GM19099 (cell line): ENCODE measurements around the gene RNGTT.

ENCODE experiments used
- POLR2A ChIP-seq: IDR thresholded peaks from 3 replicates; pipeline ENCODE4 v1.6.1; 2011; ENCODE audit warnings: low read depth; ENCODE audit not compliant: insufficient read length; ENCODE audit errors: extremely low read depth

The RNGTT gene

DNA sequence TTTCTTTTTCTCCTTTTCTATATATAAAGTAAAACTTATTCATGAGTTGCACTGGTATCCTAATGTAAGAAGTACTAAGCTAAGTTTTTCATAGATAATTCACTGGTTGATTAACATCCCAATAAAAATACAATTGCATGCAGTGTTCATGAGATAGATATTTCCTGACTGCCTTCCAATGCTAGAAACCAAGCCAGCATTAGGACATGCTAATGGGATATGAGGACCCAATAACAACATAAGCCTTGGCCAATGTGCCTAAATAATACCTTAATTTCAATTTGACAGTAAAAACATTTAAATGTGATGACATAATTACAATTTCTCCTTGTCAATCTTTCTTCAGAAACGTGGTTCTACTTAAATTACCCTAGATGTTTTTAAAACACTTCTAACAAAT, 152.7 kb downstream of the RNGTT start:
- TF ChIP-seq POLR2A = no peak

DNA sequence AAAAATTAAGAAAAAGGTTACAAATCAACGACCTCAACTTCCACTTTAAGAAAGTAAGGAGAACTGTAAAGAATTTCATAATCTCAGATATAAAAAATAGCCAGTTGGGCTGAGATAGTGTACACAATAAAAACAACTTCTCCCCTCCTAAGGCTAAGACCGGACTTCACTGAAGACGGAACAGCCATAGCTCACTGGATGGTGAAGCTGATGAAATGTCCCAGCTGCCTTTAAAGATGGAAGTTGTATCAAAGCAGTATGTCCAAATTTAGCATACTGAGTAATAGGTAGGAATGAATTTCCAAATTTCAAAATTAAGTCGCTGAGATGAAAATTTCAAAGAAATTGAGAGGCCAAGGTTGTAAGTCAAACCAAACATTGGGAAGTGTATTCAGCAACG, 153.3 kb downstream of the RNGTT start:
- TF ChIP-seq POLR2A = no peak

GRCh38 chr6:88808381-88808780, 155.0 kb downstream of the RNGTT start:
- TF ChIP-seq POLR2A = no peak

DNA sequence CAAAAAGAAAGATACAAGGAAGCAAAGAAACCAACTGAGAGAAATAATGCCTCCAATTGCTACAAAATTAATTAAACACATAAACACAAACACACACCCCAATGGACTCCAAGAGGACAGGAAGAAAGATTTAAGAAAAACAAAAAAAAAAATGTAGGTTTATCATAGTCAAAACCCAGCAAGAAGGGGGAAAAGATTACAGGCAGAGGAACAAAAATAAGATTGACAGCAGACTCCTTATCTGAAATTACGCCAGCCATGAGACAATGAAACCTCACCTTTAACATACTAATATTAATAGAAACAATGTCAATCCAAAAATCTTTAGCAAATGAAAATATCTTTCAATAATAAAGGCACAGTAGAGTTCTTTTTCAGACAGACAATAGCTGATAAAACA, 155.8 kb downstream of the RNGTT start:
- TF ChIP-seq POLR2A = no peak

DNA sequence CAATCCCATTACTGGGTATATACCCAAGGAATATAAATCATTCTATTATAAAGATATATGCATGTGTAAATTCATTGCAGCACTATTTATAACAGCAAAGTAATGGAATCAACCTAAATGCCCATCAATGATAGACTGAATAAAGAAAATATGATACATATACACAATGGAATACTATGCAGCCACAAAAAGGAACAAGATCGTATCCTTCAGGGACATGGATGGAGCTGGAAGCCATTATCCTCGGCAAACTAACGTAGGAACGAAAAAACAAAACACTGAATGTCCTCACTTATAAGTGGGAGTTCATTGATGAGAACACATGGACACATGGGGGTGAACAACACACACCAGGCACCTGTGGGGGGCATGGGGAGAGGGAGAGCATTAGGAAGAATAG, 156.7 kb downstream of the RNGTT start:
- TF ChIP-seq POLR2A = no peak

DNA sequence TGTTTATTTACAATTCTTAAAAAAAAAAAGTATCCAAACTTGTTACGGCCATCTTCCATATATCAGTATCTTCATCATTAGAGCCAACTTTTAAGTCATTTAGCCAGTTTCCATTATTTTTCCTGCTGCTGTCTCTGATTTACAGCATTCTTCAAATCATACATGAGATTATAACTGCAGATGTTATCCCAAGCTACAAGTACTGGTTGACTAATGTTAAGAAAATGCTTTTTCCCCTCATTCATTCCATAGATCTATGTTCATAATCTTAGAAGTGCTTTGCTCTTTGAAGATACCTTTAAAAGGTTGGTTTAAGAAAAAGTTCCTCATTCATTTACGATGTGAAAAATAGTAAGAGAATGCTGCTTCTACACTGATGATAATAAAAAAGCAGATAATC, 158.7 kb downstream of the RNGTT start:
- no peak for TF ChIP-seq POLR2A

GRCh38 chr6:88785478-88785877, 177.9 kb downstream of the RNGTT start:
- no peak for TF ChIP-seq POLR2A

- no peak for TF ChIP-seq POLR2A
These were observed 182.6 kb downstream of the RNGTT start for GRCh38 chr6:88780714-88781389.

GRCh38 chr6:88775866-88776571, 187.4 kb downstream of the RNGTT start:
- no peak for TF ChIP-seq POLR2A

DNA sequence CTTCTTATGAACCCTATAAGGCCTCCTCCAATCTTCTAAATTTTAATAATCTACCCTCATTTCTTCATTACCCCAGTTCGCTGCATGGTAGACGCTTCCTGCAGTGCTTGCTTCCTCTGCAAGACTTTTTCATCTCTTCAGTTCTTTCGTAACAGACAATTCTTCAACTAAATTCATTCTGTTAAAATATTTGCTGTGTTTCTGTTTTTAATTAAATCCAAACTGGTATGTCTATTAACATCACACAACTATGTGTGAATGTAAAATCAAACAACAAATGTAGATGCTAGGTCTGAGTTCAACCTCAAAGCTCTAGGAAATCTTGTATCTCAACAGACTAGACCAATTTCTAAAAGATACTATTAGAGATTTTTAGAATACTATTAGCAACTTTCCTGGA, 199.3 kb downstream of the RNGTT start:
- TF ChIP-seq POLR2A = no peak

- TF ChIP-seq POLR2A = no peak
These were observed 200.3 kb downstream of the RNGTT start for GRCh38 chr6:88763160-88763559.

DNA sequence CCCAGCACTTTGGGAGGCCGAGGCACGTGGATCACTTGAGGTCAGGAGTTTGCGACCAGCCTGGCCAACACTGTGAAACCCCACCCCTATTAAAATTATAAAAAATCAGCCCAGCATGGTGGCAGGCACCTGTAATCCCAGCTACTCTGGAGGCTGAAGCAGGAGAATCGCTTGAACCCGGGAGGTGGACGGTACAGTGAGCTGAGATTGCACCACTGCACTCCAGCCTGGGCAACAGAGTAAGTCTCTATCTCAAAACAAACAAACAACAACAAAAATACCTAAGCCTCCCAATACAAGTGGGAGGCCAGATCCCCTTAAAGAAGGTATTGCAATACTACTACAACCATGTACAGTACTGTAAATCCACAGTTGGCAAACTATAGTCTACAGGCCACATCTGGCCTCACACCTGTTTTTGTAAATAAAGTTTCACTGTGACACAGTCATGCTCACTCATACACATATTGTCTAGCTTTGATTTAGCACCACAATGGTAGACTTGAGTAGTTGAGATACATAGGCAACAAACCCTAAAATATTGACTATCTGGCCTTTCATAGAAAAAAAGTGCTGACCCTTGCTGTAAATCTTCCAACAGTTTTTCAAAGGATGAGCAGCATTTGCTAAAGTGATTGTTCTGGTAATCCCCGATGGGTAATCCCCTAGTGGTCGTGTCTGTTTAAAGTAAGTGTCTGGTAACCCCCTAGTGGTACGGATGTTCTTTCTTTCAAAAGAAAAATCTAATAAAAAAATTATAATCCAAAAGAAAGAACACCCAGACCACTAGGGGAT, 202.0 kb downstream of the RNGTT start:
- TF ChIP-seq POLR2A = no peak

- no peak for TF ChIP-seq POLR2A
These were observed 203.3 kb downstream of the RNGTT start for GRCh38 chr6:88760091-88760490.

GRCh38 chr6:88750936-88751335, 212.5 kb downstream of the RNGTT start:
- no peak for TF ChIP-seq POLR2A

- no peak for TF ChIP-seq POLR2A
These were observed 213.6 kb downstream of the RNGTT start for GRCh38 chr6:88749849-88750248.

- no peak for TF ChIP-seq POLR2A
These were observed 215.3 kb downstream of the RNGTT start for GRCh38 chr6:88748141-88748540.

DNA sequence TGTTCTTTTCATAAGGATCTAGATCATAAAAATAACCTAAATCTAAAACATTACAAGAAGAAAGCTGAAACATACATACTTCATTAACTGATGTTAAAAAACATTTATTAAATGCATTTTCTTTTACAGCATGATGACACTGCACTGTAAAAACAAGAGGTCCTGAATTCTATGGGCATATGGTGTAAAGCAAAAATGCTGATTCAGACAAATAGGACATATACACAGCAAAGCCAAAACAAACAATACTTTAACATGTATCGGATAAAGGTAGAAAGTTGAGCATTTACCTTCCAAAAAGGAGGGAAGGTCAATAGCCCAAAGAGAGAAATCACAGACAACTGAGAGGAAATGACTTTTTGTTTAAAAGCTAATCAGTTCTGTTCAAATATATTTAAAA, 221.5 kb downstream of the RNGTT start:
- TF ChIP-seq POLR2A = no peak

GRCh38 chr6:88741071-88741470, 222.3 kb downstream of the RNGTT start:
- TF ChIP-seq POLR2A = no peak
